T47D (cell line): ENCODE results near the gene AKNA.

Experiments used
- DNase-seq, 2 experiments: peaks; one replicate each; pipeline versions ENCODE4 v3.0.0 to v3.0.0-alpha.2; 2011 to 2012; ENCODE audit warnings: low read depth in 1 of 2, low spot score in 1 of 2
- JUND ChIP-seq: IDR thresholded peaks from 2 replicates; pipeline ENCODE4 v1.6.1; 2012; ENCODE audit warnings: low read depth
- in situ Hi-C: cut with HindIII; loops from 2 replicates; pipeline ENCODE4 v1.10.0; 2016; ENCODE audit warnings: low sequenced_read_pairs, low pct_unique_long_range_greater_than_20kb

AKNA gene

GRCh38 chr9:114412048-114412683, 24.4 kb upstream of the AKNA start:
- in situ Hi-C loops: no loop called here
- TF ChIP-seq JUND: no peak
- no peak for DNase-seq

DNA sequence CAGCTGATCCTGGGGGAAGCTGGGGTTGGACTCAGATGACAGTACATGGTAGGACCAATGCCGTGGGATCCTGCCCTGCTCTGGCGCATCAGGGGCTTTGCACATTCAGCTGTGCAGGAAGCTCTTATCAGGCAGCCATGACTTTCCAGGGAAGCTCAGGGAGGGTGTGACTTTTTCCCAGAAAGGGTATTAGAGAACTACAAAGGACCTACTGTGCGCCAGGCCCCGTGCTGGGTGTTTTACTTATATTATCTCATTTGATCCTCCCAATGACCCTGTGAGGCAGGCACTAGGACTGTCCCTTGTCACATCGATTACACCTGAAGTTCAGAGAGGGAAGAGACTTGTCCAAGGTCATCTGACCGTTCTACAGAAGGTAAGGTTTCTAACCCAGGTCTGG, 23.7 kb upstream of the AKNA start:
- no peak for DNase-seq
- in situ Hi-C loops: no loop called here
- TF ChIP-seq JUND: no peak

DNA sequence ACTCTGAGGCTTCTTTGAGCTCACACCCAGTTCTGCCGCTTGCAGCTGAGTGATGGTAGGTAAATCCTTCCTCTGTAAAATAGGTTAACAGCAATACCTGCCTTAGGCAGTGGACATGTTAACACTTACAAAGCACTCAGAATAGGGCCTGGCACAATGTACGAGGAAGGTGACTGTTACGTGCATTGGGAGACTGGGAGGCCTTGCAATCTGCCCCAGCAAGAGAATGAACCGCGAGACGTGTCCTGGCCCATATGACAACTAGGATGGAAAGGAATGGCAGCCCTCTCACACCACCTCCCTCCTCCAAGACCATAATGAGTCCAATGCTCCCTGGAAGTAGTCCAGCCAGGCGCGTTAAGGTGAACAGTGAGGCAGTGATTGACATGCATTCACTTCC, 23.1 kb upstream of the AKNA start:
- in situ Hi-C loops: no loop called here
- TF ChIP-seq JUND: no peak
- DNase-seq: no peak

GRCh38 chr9:114409842-114410241, 22.1 kb upstream of the AKNA start:
- TF ChIP-seq JUND: no peak

DNA sequence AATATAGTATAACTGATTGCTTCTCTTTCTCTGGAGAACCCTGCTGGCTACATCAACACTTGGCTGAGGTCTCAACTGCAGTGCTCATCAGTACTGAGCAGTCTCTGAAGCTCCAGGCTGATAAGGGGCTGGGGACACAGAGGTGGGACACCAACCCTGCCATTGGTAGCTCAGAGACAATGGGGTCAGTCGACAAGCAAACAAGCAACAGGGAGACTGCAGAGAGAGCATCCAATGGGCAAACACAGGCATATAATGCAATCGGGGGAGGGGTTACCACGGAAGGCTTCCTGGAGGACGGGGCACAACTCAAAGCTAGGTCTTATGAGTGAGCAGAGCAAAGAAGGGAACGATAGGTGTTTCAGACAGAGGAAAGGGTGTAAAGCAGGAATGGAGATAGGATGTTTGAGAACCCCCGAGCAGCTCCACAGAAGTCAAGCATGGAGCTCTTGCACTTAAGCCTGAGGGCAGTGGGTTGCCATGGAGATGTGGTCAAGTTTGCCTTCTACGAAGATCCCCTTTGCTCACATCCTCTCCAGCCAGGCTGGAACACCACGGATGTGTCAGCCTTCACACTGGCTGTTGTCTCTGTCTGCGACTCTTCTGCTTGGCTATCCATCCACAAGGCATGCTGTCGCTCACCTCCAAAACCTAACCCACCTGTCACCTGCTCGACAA, 21.5 kb upstream of the AKNA start:
- in situ Hi-C loops: no loop called here
- no peak for TF ChIP-seq JUND
- DNase-seq: no peak

More at GRCh38 chr9:114409842-114410241, 22.1 kb upstream of the AKNA start:
- in situ Hi-C loops: no loop called here
- no peak for DNase-seq

- DNase-seq: no peak
- in situ Hi-C loops: no loop called here
- no peak for TF ChIP-seq JUND
Measured at GRCh38 chr9:114408645-114409044, 20.9 kb upstream of the AKNA start.

- no peak for TF ChIP-seq JUND
- DNase-seq: no peak
- in situ Hi-C loops: no loop called here
Measured at GRCh38 chr9:114407889-114408288, 20.1 kb upstream of the AKNA start.

GRCh38 chr9:114406441-114406840, 18.7 kb upstream of the AKNA start:
- TF ChIP-seq JUND: no peak
- in situ Hi-C loops: no loop called here
- no peak for DNase-seq

- in situ Hi-C loops: no loop called here
- no peak for TF ChIP-seq JUND
- DNase-seq: peak; percentile 89 to 95
Measured at GRCh38 chr9:114405294-114406034, 17.7 kb upstream of the AKNA start.

DNA sequence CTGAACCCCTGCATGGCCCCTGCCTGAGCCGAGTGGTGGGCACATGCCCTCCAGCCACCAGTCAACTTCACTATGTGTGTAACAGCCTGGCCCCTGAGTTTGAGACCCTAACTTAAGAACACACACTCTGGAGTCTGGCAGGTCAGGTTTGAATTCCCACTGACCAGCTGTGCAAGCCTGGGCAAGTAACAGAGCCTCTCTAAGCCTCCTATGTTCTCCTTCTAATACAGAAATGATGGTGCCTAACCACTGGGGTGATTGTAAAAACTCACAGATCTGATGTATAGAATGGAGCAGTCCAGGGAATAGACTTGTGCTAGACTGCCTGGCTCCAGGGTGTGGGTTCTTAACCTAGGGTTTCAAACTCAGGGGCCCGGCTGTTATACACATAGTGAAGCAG, 16.7 kb upstream of the AKNA start:
- TF ChIP-seq JUND: no peak
- no peak for DNase-seq
- in situ Hi-C loops: no loop called here

GRCh38 chr9:114403153-114403756, 15.5 kb upstream of the AKNA start:
- in situ Hi-C loops: no loop called here
- TF ChIP-seq JUND: no peak
- no peak for DNase-seq

DNA sequence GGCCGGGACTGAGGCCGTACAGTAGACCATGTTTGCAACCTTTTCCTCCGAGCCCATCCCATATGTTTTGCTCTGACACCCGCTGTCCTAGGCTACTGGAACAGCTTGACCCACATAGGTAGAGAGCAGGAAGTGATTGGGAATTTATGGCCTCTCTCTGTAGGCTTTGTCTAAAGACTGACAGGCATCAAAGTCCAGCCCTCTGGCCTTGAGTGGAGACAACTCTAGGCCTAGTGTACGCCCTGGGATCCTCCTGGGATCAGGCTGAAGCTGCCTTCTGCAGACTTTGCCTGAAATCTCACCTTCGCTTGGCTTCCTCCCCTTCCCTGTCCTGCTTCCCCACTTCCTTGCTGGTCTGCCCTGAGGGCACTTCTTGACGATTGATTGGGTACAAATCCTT, 13.6 kb upstream of the AKNA start:
- peak in 1 of 2 experiments; percentile 65 for DNase-seq
- no peak for TF ChIP-seq JUND
- in situ Hi-C loops: no loop called here

GRCh38 chr9:114400772-114401171, 13.0 kb upstream of the AKNA start:
- TF ChIP-seq JUND: no peak
- in situ Hi-C loops: no loop called here
- no peak for DNase-seq
